NT2/D1 (cell line): Measurements from ENCODE around the gene GADL1.

ENCODE experiments used
- DNase-seq: peaks from one replicate; pipeline ENCODE4 v3.0.0-alpha.2; 2011; ENCODE audit warnings: low read depth, low spot score
- H3K27me3 ChIP-seq: 2 replicates; pipeline ENCODE4 v1.6.0; 2011; ENCODE audit warnings: mild to moderate bottlenecking; ENCODE audit not compliant: insufficient read length, insufficient read depth
- H3K36me3 ChIP-seq: 2 replicates; pipeline ENCODE4 v1.6.1; 2011; ENCODE audit warnings: mild to moderate bottlenecking, low read length, mixed read lengths; ENCODE audit not compliant: insufficient read depth, insufficient read length
- H3K4me1 ChIP-seq: 2 replicates; pipeline ENCODE4 v1.5.1; 2011; ENCODE audit not compliant: insufficient read depth, insufficient read length
- H3K4me3 ChIP-seq: 2 replicates; pipeline ENCODE4 v1.5.1; 2011; ENCODE audit warnings: low read depth; ENCODE audit not compliant: insufficient read length
- H3K9ac ChIP-seq: 2 replicates; pipeline ENCODE4 v1.6.0; 2011; ENCODE audit warnings: low read depth; ENCODE audit not compliant: insufficient read length
- H3K9me3 ChIP-seq: 2 replicates; pipeline ENCODE4 v1.5.1; 2011; ENCODE audit warnings: mild to moderate bottlenecking, low read length; ENCODE audit not compliant: insufficient read depth
- SUZ12 ChIP-seq: IDR thresholded peaks from 2 replicates; pipeline ENCODE4 v1.6.1; 2011; ENCODE audit not compliant: insufficient read length, insufficient read depth; ENCODE audit errors: extremely low read depth
- YY1 ChIP-seq: IDR thresholded peaks from 2 replicates; pipeline ENCODE4 v1.6.1; 2011; ENCODE audit not compliant: insufficient read length, insufficient read depth
- ZNF274 ChIP-seq: IDR thresholded peaks from 2 replicates; pipeline ENCODE4 v1.6.1; 2011; ENCODE audit warnings: mild to moderate bottlenecking, low read depth, low read length

The GADL1 gene

GRCh38 chr3:30810625-30811024, 83.8 kb downstream of the GADL1 start:
- Histone ChIP-seq H3K4me3 (no peak overlapping the region), H3K4me1 (no peaks in the 10 kb centered on the region), H3K9ac (no peak overlapping the region), H3K9me3 (no peaks in the 10 kb centered on the region), H3K27me3 (no peaks in the 10 kb centered on the region), H3K36me3 (no peaks in the 10 kb centered on the region)
- DNase-seq: no peak
- TF ChIP-seq YY1: no peak

GRCh38 chr3:30805695-30806094, 88.8 kb downstream of the GADL1 start:
- Histone ChIP-seq H3K9ac (no peak overlapping the region), H3K4me1 (no peaks in the 10 kb centered on the region), H3K36me3 (no peaks in the 10 kb centered on the region), H3K4me3 (no peak overlapping the region), H3K27me3 (no peaks in the 10 kb centered on the region), H3K9me3 (no peaks in the 10 kb centered on the region)
- no peak for DNase-seq
- TF ChIP-seq SUZ12 (no peak), YY1 (no peak), ZNF274 (no peak)

DNA sequence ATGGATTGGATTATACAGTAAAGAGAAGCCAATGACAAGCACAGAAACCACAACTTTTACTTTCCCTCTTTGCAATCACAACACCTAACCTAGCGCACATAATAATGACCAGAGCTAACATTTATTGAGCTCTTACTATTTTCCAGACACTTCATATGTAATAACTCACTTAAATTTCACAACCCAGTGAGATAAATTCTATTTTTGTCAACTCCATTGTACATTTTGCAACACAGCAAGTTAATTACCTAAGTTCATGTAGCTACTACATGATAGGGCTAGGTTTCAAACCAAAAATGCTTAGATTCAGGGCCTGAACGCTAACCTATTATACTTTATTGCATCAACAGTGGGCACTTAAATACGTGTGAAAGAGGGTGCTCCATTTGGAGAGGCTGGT, 89.5 kb downstream of the GADL1 start:
- Histone ChIP-seq H3K4me1 (no peaks in the 10 kb centered on the region), H3K9me3 (no peaks in the 10 kb centered on the region), H3K36me3 (no peaks in the 10 kb centered on the region), H3K9ac (no peak overlapping the region), H3K27me3 (no peaks in the 10 kb centered on the region), H3K4me3 (no peak overlapping the region)
- no peak for TF ChIP-seq YY1
- no peak for TF ChIP-seq ZNF274
- TF ChIP-seq SUZ12: no peak
- no peak for DNase-seq

DNA sequence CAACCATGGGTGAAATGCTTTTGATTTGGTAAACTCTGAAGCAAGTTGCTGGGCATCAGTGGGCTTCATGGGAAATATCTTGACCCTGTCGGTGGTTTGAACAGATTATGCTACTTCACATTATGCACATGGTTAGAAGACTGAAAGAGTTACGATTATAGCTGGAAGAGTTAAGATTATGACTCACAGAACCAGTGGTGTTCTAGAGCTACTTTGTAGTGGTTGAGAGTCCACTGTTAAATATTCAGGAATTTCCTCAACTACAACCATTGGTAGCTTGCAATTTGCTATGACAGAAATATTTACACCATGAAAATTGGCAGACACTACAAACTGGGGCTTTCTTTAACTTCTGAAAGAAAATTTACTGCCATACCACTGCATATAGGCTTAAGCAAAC, 99.3 kb downstream of the GADL1 start:
- no peaks in the 10 kb centered on the region for H3K36me3 ChIP-seq
- H3K9me3 ChIP-seq: no peaks in the 10 kb centered on the region
- DNase-seq: no peak
- H3K9ac ChIP-seq: no peak overlapping the region
- no peaks in the 10 kb centered on the region for H3K4me1 ChIP-seq
- no peaks in the 10 kb centered on the region for H3K27me3 ChIP-seq
- no peak overlapping the region for H3K4me3 ChIP-seq
- TF ChIP-seq SUZ12 (no peak), YY1 (no peak), ZNF274 (no peak)

DNA sequence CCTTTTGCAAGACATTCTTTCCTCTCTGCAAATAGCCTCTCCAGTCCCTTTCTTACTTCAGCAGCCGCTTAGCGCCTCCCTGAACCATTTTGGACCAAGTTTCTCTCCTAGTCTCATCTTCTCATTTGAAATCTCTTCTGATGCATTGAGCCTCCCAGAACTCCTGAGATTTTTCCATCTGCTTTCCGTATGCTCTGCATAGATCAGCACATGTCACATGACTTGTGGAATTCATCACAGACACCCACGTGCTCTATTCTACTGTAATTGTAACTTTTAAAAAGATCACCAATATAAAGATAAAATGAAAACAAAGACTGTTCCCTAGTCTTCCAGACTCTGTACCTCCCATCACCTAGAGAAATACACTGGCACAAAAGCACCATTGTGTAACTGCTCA, 100.7 kb downstream of the GADL1 start:
- no peaks in the 10 kb centered on the region for H3K9me3 ChIP-seq
- H3K4me1 ChIP-seq: no peaks in the 10 kb centered on the region
- H3K27me3 ChIP-seq: no peaks in the 10 kb centered on the region
- H3K9ac ChIP-seq: no peak overlapping the region
- TF ChIP-seq SUZ12: no peak
- TF ChIP-seq YY1: no peak
- TF ChIP-seq ZNF274: no peak
- no peak for DNase-seq
- no peak overlapping the region for H3K4me3 ChIP-seq
- no peaks in the 10 kb centered on the region for H3K36me3 ChIP-seq

DNA sequence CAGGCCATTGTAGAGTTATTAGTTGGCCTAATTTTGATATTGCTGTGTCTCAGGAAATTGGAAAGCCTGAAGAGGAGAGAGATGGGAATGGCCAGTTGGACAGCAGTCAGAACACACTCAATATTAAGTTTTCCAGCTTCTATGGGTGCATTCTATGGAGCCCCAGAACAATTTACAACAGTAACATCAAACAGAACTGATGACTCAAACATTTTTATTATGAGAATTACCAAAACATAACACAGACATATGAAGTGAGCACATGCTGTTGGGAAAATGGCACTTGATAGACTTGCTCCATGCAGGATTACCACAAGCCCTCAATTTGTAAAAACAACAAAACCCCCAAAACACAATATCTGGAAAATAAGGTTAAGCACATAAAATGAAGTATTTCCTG, 104.3 kb downstream of the GADL1 start:
- no peak for TF ChIP-seq YY1
- no peak for TF ChIP-seq ZNF274

DNA sequence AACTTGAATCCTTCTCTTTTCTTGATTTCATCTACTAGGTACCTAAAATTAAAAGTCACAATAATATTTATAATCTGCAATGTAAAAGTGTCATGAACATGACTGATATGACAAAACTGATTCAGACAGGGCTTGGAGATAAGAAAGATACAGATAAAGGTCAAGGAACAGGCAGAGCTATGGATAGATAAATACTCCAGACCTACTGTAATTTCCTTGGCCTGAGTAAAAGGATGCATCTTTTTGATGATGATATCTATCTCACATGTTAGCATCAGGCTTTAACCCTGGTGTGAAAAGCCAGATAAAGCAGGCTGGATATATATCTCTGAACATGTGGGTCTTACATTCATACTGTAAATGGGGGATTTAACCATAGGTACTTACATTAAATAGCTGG, 108.1 kb downstream of the GADL1 start:
- TF ChIP-seq YY1 (no peak), ZNF274 (no peak), SUZ12 (no peak)
- no peak for DNase-seq
- Histone ChIP-seq H3K9me3 (no peaks in the 10 kb centered on the region), H3K27me3 (no peaks in the 10 kb centered on the region), H3K9ac (no peak overlapping the region), H3K36me3 (no peaks in the 10 kb centered on the region), H3K4me1 (no peaks in the 10 kb centered on the region), H3K4me3 (no peak overlapping the region)

More for the DNA sequence above, 104.3 kb downstream of the GADL1 start:
- no peaks in the 10 kb centered on the region for H3K36me3 ChIP-seq
- H3K4me1 ChIP-seq: no peaks in the 10 kb centered on the region
- DNase-seq: no peak
- no peaks in the 10 kb centered on the region for H3K27me3 ChIP-seq
- no peak overlapping the region for H3K4me3 ChIP-seq
- no peaks in the 10 kb centered on the region for H3K9me3 ChIP-seq
- no peak overlapping the region for H3K9ac ChIP-seq

DNA sequence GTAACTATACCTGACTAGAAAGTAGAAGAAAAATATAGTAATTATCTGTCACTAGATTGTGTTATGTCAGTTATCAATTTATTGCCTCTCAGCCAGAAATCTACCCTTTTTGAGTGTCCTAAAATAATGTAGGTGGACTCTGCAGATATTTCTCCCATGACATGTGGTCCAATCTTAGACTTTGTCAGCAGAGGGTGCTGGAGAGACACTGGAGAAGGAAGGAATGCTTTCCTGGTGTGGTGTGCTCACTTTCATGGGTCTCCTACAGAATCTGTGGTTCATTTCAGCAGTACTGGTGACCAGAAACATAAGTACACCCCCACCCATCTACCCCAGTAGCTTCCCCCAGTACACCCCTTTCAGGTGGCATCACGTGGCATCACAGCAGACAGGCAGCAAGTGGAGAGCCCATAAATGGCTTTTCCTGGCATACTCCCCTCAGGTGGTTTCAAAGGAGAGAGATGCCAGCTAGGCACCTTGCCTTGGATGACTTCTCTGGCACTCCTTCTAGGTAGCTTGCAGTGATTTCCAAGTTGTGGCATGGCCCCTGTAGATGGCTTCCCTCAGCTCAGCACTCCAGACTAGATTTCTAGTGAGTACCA, 114.7 kb downstream of the GADL1 start:
- peak; percentile 33 for DNase-seq
- Histone ChIP-seq H3K4me3 (no peak overlapping the region), H3K9ac (no peak overlapping the region), H3K36me3 (no peaks in the 10 kb centered on the region), H3K27me3 (no peaks in the 10 kb centered on the region), H3K9me3 (no peaks in the 10 kb centered on the region), H3K4me1 (no peaks in the 10 kb centered on the region)
- no peak for TF ChIP-seq ZNF274
- TF ChIP-seq YY1: no peak
- no peak for TF ChIP-seq SUZ12
